Fibroblast of lung (primary cell): ENCODE measurements around the gene ATP1A3.

ENCODE experiments used
- CTCF ChIP-seq, 2 donors: IDR thresholded peaks in 1 of 2; conservative IDR thresholded peaks in 1 of 2; 1 replicate in 1 of 2; 2 replicates in 1 of 2; pipeline ENCODE4 v1.5.1; 2011 to 2012; ENCODE audit warnings: low read length in 2 of 2, control low read depth in 1 of 2, inconsistent platforms in 1 of 2, low read depth in 1 of 2, mild to moderate bottlenecking in 1 of 2
- EZH2 ChIP-seq: IDR thresholded peaks from 2 replicates; pipeline ENCODE4 v1.5.1; 2012; ENCODE audit warnings: low read length, control low read depth, mild to moderate bottlenecking; ENCODE audit errors: missing control alignments

GRCh38 chr19:41935760-41936415 is 58.1 kb downstream of the ATP1A3 start:
- TF ChIP-seq CTCF (conservative IDR thresholded peaks at IDR 0.05 in 1 of 2, IDR thresholded peaks at IDR 0.05 in 1 of 2; ENCODE audit: low read depth in 1 of 2, low read length in 2 of 2) (no peak), EZH2 (no peak)
